CD4-positive, alpha-beta T cell treated with Interleukin-1 beta for 1 hour (primary cell): Measurements from ENCODE around the gene PARK7.

Experiments
- DNase-seq, 2 donors: peaks; one replicate each; pipeline ENCODE4 v3.0.0-alpha.2; 2020 to 2022

PARK7 gene

DNA sequence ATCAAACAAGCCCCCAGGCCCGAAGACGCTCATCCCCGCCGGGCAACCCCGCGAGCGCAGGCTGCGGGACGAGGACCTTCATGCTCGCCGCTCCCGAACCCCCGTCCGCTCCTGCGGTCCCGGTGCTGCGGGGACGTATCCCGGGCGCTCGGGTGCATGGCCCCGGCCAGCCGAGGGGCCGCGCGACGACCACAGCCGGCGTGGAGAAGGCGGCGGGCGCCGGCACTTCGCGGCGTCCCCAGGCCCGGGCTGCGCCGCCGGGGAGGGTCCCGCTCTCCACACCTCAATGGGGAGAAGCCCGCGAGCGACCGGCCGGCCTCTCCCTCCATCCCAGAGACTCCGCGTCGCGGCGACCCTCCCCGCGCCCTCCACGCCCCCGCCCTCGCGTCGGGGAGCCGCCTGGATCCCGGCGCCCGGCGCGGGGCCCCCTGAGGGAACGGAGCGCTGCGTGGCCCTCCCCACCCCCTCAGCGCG lies 64.2 kb downstream of the PARK7 start:
- peak in 1 of 2 donors; percentile 8 for DNase-seq

DNA sequence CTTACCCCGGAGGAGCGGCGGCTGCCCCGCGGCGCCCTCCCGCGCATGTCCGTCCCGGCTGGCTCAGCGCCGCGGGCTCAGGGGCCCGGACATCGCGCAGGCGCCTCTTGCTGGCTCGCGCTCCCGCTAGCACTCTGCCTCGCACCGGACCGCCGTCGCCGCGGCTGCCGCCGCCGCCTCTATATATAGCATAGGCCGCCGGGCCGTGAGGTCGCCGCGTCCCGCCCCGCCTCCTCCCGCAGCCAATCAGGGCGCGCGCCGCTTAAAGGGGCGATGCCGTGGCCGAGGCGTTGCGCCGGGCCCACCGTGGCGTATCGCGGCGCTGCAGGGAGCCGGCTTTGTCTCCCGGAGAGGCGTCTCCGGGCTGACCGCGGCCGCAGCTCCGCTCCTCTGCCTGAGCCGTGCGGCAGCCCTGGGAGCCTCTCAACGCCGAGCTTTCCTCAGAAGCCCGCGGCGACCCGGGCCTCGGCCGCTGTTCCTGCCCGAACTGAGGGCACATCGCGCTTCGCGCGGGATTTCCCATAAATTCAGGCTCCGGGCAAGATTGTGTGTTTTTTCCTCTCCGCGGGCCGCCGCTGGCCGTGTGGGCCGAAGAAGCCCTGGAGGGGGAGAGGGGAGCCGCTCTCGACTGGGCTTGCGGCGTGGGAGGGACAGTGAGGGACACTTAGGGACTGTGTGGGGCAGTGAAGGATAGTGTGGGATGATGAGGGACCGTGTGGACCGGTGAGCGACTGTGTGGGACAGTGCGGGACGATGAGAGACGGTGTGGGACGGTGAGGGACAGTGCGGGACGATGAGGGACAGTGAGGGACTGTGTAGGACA lies 64.9 kb downstream of the PARK7 start, which contains the start of gene ERRFI1:
TSS of gene ERRFI1 (minus strand) at position 157 of the 823 bp plus-strand sequence. CDS start 10,690 bp downstream, outside the sequence.
- peak; percentile 92 to 93 for DNase-seq

DNA sequence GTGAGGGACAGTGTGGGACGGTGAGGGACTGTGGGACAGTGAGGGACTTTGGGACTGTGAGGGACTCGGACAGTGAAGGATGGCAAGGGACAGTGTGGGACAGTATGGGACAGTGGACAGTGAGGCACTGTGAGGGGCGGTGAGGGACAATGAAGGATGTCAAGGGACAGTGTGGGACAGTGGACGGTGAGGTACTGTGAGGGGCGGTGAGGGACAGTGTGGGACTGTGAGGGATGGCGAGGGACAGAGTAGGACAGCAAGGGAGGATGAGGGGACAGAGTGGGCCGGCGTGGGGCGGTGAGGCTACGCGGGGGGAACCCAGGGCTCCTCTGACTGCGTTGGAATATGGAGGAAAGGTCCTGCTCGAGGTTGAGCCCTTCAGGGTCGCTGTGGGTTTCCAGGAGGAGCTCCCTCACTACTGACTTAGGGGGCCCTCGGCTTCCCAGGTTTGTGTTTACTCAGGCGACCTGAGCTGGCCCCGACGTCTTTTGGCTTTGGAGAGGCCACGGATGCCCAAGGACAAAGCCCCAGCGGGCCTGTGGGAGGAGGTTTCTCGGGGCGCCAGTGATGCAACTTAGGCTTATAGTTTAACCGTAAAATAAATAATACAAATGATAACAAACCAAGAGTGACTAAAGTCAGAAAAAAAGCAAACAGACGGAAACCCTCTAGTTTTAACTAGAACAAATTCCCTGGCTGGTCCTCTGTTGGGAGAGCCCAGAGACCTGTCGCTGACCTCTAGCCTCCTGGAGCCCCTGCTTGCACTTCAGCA lies 65.7 kb downstream of the PARK7 start:
- DNase-seq = no peak

DNA sequence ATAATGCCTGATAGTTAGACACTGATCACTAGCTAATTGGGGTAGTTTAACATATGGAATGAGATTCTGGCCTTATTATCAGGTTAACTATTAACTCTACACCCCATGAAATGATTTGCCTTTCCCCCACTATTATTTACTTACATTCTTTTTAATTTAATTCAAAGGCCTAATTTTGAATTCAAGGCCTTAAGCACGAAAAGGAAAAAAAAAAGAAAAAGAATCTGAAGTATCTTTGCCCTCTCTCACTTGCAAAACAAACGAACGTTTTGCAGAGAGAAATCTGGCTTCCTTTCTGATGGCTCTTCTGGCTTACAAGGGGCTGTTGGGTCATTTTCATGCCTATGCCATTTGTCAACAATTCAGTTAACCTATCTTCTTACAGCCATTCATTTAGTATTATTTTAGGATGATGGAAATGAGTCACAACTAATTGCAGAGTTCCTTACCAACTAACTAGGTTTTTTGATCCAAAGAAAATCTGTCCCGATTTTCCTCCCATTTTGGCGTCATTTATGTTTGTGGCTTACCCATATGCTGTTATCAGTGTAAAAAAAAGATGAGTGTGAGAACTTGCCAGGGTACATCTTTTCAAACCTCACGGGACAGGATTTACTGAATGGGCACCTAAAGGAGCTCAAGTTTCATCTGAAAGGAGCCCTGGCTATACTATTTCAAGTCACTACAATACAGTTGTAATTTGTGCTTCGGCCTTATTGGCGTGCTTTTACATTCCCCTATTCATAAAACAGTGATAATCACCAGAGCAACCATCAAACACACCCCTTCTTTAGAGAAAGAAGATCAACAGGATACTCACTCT lies 66.4 kb downstream of the PARK7 start:
- no peak for DNase-seq

DNA sequence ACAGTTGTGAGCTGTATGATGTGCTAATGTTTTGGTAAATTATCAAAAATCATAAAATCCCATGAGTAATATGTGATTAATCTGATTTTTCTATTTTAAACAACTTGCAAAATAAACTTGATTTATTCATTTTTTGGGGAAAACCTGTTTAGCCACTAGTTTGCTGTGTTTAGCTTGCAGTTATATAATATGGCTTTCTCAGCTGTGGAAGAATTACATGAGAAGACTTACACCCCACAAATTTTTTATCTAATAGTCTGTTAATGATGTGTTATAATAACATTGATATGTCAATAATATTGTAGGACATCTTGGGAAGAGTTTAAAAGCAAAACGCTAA lies 67.0 kb downstream of the PARK7 start:
- no peak for DNase-seq

DNA sequence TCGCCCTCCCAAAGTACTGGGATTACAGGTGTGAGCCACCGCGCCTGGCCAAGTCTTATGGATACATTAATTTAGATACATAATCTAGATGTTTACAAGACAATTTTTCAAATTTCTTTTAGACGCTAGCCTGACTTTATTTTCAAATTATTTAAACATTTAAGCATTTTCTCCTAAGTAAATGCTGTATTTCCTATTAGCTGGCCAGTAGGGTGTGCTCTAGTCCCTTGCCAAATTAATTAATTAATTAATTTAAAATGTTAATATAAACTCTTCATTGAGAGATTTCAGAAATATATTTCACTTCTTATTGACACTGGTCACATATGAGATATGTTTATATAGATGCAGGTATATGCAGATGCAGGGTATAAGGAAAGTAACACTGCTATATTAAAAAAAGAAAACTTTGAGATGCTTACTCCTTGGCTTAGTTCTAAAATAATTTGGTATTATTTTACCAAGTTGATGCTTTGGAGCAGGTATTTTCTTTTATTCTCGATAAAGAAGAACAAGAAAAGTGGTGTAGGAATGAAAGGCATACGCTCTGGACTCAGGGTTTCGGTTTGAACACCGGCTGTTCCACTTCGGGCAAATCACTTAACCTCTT lies 69.8 kb downstream of the PARK7 start:
- DNase-seq = peak; percentile 15 to 57

DNA sequence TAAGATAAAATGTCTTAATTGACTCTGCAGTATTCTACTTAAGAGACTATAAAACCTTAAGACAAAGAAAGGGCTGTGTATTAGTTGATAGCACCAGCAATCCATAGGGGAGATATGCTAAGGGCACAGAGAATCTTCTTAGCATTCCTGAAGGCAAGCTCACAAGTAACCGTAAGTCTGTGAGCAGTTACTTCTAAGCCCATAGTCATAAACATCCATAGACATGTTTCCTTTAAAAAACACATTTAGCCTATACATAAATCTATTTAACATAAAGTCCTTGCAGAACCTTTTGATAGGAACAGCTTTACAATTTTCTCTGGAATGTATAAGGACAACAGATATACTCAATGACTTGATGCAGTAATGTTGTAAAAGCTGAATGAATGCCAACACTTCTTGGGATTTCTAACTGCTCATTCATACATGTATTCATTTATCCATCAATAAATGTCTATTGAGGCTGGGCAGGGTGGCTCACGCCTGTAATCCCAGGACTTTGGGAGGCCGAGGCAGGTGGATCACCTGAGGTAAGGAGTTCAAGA lies 70.9 kb downstream of the PARK7 start:
- DNase-seq = no peak

DNA sequence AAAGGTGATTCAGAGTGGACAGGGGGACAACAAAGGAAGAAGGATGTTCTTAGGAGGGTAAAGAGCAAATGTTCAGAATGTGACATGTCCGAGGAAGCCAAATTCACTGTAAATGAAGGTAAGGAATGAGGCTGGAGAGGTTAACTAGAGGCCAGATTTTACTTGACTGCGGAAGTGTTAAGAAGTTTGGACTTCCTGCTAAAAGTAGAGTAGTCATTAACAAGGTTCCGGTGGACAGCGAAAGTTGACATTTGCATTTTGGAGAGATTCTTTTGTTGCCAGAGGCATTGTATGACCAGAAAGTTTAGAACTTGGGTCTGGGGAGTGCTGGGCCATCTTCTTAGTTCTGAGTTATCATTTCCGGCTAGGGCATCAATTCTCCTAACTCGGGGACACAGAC lies 71.8 kb downstream of the PARK7 start:
- no peak for DNase-seq
